HCT116 (cell line): ENCODE data around the gene SNIP1. TPM values are rescaled to one million over a fixed set of nuclear protein-coding genes. Genes with fewer than 3 reads are reported as not detected.

Source experiments
- ATAC-seq: fragments of 200-7000 bp; cut with Tn5 transposase; 2 replicates; pipeline ENCODE4 v1.9.1; 2020; ENCODE audit warnings: mild to moderate bottlenecking, moderate library complexity
- BruUV-seq: library from RNA; stranded (reverse); fragments of 400-500 nt; replicated peaks from 2 replicates; lab custom pipeline; 2021; lab: Mats Ljungman, UMichigan
- CTCF ChIA-PET: fragments of 300-600 bp; sonication (Branson Sonifier 250); formaldehyde crosslinking; loops from one replicate; lab custom pipeline; 2021; ENCODE audit warnings: antibody characterized with exemption; lab: Charles Lee
- POLR2A ChIA-PET: fragments of 300-600, 350-600 bp; sonication (Branson Sonifier 250); formaldehyde crosslinking; loops from one replicate; lab custom pipeline; 2021; ENCODE audit warnings: antibody characterized with exemption; lab: Charles Lee
- RAD21 ChIA-PET, 2 experiments: fragments of 300-600 bp; sonication (Branson Sonifier 250); formaldehyde crosslinking; loops; one replicate each; lab custom pipeline; 2023; ENCODE audit warnings: low total read pairs in 2 of 2; ENCODE audit not compliant: uncharacterized antibody in 2 of 2, unreplicated experiment in 2 of 2, low non-redundant PET in 1 of 2; lab: Charles Lee
- DNase-seq: peaks from one replicate; pipeline ENCODE4 v3.0.0-alpha.2; 2010; ENCODE audit warnings: low read depth, low spot score
- H2AFZ ChIP-seq: fragments of 200-600 bp; shearing (Covaris generic), sonication (generic); 2 replicates; pipeline ENCODE4 v1.6.1; 2017; ENCODE audit warnings: low read depth, mixed run types, mixed read lengths, antibody characterized with exemption, low read length; ENCODE audit not compliant: poor library complexity, severe bottlenecking
- H3K27ac ChIP-seq: 2 replicates; pipeline ENCODE4 v1.5.1; 2012; ENCODE audit warnings: low read depth, low read length
- H3K27me3 ChIP-seq: fragments of 200-600 bp; sonication (generic); 2 replicates; pipeline ENCODE4 v1.6.1; 2016; ENCODE audit warnings: mixed run types, low read length, mixed read lengths; ENCODE audit not compliant: insufficient read depth
- H3K36me3 ChIP-seq, 2 experiments: fragments of 200-500 bp in 1 of 2; fragments of 200-600 bp in 1 of 2; sonication (Bioruptor generic) in 1 of 2; sonication (generic) in 1 of 2; 2 replicates each; pipeline versions ENCODE4 v1.5.1 to v1.6.1; 2014 to 2016; ENCODE audit warnings: low read length in 2 of 2, inconsistent platforms in 1 of 2, mixed read lengths in 1 of 2, mixed run types in 1 of 2; ENCODE audit not compliant: insufficient read depth in 2 of 2, control insufficient read depth in 1 of 2
- H3K4me1 ChIP-seq, 2 experiments: fragments of 200-600 bp in 1 of 2; sonication (generic) in 1 of 2; 2 replicates each; pipeline versions ENCODE4 v1.5.1 to v1.6.1; 2012 to 2017; ENCODE audit warnings: low read length in 2 of 2, inconsistent platforms in 1 of 2, mild to moderate bottlenecking in 1 of 2, mixed read lengths in 1 of 2, mixed run types in 1 of 2, moderate library complexity in 1 of 2; ENCODE audit not compliant: insufficient read depth in 2 of 2, control insufficient read depth in 1 of 2
- H3K4me2 ChIP-seq: fragments of 200-600 bp; sonication (generic); 2 replicates; pipeline ENCODE4 v1.6.1; 2017; ENCODE audit warnings: mixed run types, low read length, mixed read lengths
- H3K4me3 ChIP-seq, 2 experiments: fragments of 200-600 bp in 1 of 2; sonication (generic) in 1 of 2; replicated peaks in 1 of 2; 2 replicates each; pipeline ENCODE4 v1.5.1; 2011 to 2016; ENCODE audit warnings: low read length in 2 of 2, control low read depth in 1 of 2, low read depth in 1 of 2, mild to moderate bottlenecking in 1 of 2, mixed read lengths in 1 of 2, mixed run types in 1 of 2
- H3K79me2 ChIP-seq: fragments of 200-600 bp; sonication (generic); 2 replicates; pipeline ENCODE4 v1.6.1; 2017; ENCODE audit warnings: mild to moderate bottlenecking, mixed run types, low read length, moderate library complexity, mixed read lengths; ENCODE audit not compliant: insufficient read depth
- H3K9ac ChIP-seq: fragments of 200-600 bp; sonication (generic); 2 replicates; pipeline ENCODE4 v1.6.1; 2016; ENCODE audit warnings: low read length, mixed read lengths
- H3K9me2 ChIP-seq: fragments of 200-600 bp; sonication (generic), shearing (Covaris generic); 2 replicates; pipeline ENCODE4 v1.6.1; 2017; ENCODE audit warnings: mixed run types, mild to moderate bottlenecking, moderate library complexity; ENCODE audit not compliant: insufficient read depth
- H3K9me3 ChIP-seq, 2 experiments: fragments of 200-500 bp in 1 of 2; fragments of 200-600 bp in 1 of 2; sonication (Bioruptor generic) in 1 of 2; sonication (generic) in 1 of 2; 2 replicates each; pipeline ENCODE4 v1.6.1; 2014 to 2017; ENCODE audit warnings: low read length in 2 of 2, mixed read lengths in 2 of 2, inconsistent platforms in 1 of 2, low read depth in 1 of 2, mild to moderate bottlenecking in 1 of 2, mixed run types in 1 of 2, moderate library complexity in 1 of 2; ENCODE audit not compliant: control insufficient read depth in 1 of 2, insufficient read depth in 1 of 2
- H4K20me1 ChIP-seq: fragments of 200-600 bp; sonication (generic), shearing (Covaris generic); 2 replicates; pipeline ENCODE4 v1.6.1; 2017; ENCODE audit warnings: mixed run types, mild to moderate bottlenecking, moderate library complexity; ENCODE audit not compliant: insufficient read depth
- EZH2phosphoT487 ChIP-seq: fragments of 200-600 bp; IDR thresholded peaks from 2 replicates; pipeline ENCODE4 v1.6.1; 2018; ENCODE audit warnings: antibody characterized with exemption, borderline replicate concordance
- FOSL1 ChIP-seq: IDR thresholded peaks from 2 replicates; pipeline ENCODE4 v1.6.1; 2012; ENCODE audit warnings: low read depth
- MAX ChIP-seq: IDR thresholded peaks from 2 replicates; pipeline ENCODE4 v1.6.1; 2012
- SP1 ChIP-seq: IDR thresholded peaks from 2 replicates; pipeline ENCODE4 v1.6.1; 2012; ENCODE audit warnings: low read depth
- SRF ChIP-seq: IDR thresholded peaks from 2 replicates; pipeline ENCODE4 v1.6.1; 2012; ENCODE audit warnings: low read depth
- ZBTB33 ChIP-seq: IDR thresholded peaks from 2 replicates; pipeline ENCODE4 v1.6.1; 2011; ENCODE audit warnings: mild to moderate bottlenecking, low read length, moderate library complexity; ENCODE audit not compliant: insufficient replicate concordance; ENCODE audit errors: extremely low read depth
- ZFX ChIP-seq: fragments of 450-650 bp; IDR thresholded peaks from 2 replicates; pipeline ENCODE4 v1.6.1; 2017
- intact Hi-C: fragments of 100-400 bp; cut with micrococcal nuclease; formaldehyde crosslinking; loops from 2 replicates; pipeline ENCODE4 v1.10.0; 2022
- total RNA-seq: library from RNA; stranded (reverse); gene quantifications from one replicate; pipeline ENCODE4 v1.2.1, GENCODE V29; 2021; ENCODE audit not compliant: unreplicated experiment
- TF ChIP-seq, protein P1 (sequence below): IDR thresholded peaks from 2 replicates; pipeline ENCODE4 v1.6.1; 2012; ENCODE audit warnings: low read depth

The SNIP1 gene
- total RNA-seq, 1 experiment from 2014 or later = 18.8 TPM

- no peak for TF ChIP-seq ZBTB33
- TF ChIP-seq ZFX = peak; percentile 87
Observed at GRCh38 chr1:37514350-37515184, 39.5 kb downstream of the SNIP1 start, which contains the start of gene MEAF6 (continued).

DNA sequence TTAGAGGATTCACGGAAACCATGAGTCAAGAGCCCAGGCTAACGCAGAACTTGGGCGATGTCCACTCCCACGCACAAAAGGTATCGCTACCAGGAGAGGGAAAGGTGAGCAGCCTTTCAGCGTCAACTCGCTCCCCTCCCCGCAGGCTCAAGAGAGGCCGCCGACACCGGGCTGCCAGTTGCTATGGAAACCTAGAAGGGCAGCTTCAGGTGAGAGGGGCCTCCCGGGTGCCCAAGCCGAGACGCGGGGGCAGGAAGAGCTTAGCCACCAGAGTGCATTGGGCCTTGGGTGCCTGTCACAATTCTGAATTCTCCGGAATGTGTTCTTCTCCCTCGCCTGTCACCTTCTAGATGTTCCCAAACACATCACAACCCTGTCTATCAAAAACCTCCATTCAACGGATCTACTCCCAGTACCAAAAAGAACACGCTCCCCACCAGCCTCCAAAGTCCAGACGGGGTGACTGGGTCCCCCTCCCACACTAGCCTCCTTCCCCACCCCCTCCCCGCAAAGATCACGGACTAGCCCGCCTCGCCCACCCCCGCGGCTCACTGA is 40.2 kb downstream of the SNIP1 start:
- no peak for TF ChIP-seq FOSL1
- TF ChIP-seq, protein P1, sequence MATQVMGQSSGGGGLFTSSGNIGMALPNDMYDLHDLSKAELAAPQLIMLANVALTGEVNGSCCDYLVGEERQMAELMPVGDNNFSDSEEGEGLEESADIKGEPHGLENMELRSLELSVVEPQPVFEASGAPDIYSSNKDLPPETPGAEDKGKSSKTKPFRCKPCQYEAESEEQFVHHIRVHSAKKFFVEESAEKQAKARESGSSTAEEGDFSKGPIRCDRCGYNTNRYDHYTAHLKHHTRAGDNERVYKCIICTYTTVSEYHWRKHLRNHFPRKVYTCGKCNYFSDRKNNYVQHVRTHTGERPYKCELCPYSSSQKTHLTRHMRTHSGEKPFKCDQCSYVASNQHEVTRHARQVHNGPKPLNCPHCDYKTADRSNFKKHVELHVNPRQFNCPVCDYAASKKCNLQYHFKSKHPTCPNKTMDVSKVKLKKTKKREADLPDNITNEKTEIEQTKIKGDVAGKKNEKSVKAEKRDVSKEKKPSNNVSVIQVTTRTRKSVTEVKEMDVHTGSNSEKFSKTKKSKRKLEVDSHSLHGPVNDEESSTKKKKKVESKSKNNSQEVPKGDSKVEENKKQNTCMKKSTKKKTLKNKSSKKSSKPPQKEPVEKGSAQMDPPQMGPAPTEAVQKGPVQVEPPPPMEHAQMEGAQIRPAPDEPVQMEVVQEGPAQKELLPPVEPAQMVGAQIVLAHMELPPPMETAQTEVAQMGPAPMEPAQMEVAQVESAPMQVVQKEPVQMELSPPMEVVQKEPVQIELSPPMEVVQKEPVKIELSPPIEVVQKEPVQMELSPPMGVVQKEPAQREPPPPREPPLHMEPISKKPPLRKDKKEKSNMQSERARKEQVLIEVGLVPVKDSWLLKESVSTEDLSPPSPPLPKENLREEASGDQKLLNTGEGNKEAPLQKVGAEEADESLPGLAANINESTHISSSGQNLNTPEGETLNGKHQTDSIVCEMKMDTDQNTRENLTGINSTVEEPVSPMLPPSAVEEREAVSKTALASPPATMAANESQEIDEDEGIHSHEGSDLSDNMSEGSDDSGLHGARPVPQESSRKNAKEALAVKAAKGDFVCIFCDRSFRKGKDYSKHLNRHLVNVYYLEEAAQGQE = no peak
- no peak for TF ChIP-seq SP1
- TF ChIP-seq SRF = no peak
- TF ChIP-seq MAX = no peak
- no peak for TF ChIP-seq EZH2phosphoT487
- ATAC-seq (peak; percentile 33), DNase-seq (no peak)
- no peaks in the 10 kb centered on the region for H3K27me3 ChIP-seq
- no peaks in the 10 kb centered on the region for H3K9me3 ChIP-seq
- H2AFZ ChIP-seq = no peak overlapping the region
- H3K4me3 ChIP-seq = peak overlapping the region; percentile 72 to 82
- H3K9ac ChIP-seq = peak overlapping the region; percentile 70
- H3K79me2 ChIP-seq = peaks cover 23% of the 10 kb centered on the region
- ChIA-PET POLR2A (no interaction called here), RAD21 (interaction anchor here in 1 of 2 experiments (0.6 kb wide), 1 partner anchor 354 kb away, joined by 4 read pairs; no protein-coding TSS in a partner anchor), CTCF (interaction anchor here (0.7 to 1.8 kb wide), 10 partner anchors 8 to 176 kb away, joined by 3 to 10 read pairs (median 5); partner anchors contain the start of gene SNIP1)
- intact Hi-C loops = no loop called here
- H4K20me1 ChIP-seq = no peaks in the 10 kb centered on the region
- peak overlapping the region; percentile 31 for H3K27ac ChIP-seq
- H3K36me3 ChIP-seq = peaks cover 12 to 20% of the 10 kb centered on the region in 2 experiments
- BruUV-seq = TSS peak; percentile 45
- peaks cover 10 to 19% of the 10 kb centered on the region in 2 experiments; a peak in 3 of 4 replicates for H3K4me1 ChIP-seq
- no peaks in the 10 kb centered on the region for H3K9me2 ChIP-seq
- H3K4me2 ChIP-seq = peak overlapping the region; percentile 85
